Progenitor cell of endocrine pancreas (in vitro differentiated cells): Measurements from ENCODE around the gene GJD3. TPM values are rescaled to one million over a fixed set of nuclear protein-coding genes. Genes with fewer than 3 reads are reported as not detected.

Experiments used
- DNase-seq: peaks from one replicate; pipeline ENCODE4 v3.0.0; 2021; ENCODE audit warnings: low spot score; ENCODE audit not compliant: unreplicated experiment
- H3K27ac Mint-ChIP-seq: 2 replicates; pipeline ENCODE4 v1.8.0; 2021; ENCODE audit warnings: mild to moderate bottlenecking, moderate library complexity, mixed read lengths
- H3K27me3 Mint-ChIP-seq: 2 replicates; pipeline ENCODE4 v1.8.0; 2021; ENCODE audit warnings: mixed read lengths
- H3K36me3 Mint-ChIP-seq: 2 replicates; pipeline ENCODE4 v1.8.0; 2022; ENCODE audit warnings: mixed read lengths; ENCODE audit not compliant: insufficient read depth
- H3K4me1 Mint-ChIP-seq: 2 replicates; pipeline ENCODE4 v1.8.0; 2021; ENCODE audit warnings: low read depth, mixed read lengths
- H3K4me3 Mint-ChIP-seq: 2 replicates; pipeline ENCODE4 v1.8.0; 2021; ENCODE audit warnings: low read depth, mild to moderate bottlenecking, moderate library complexity, mixed read lengths
- H3K9me3 Mint-ChIP-seq: 2 replicates; pipeline ENCODE4 v1.8.0; 2021; ENCODE audit warnings: low read depth, mixed read lengths
- total RNA-seq: library from RNA; stranded (reverse); gene quantifications from 2 replicates; pipeline ENCODE4 v1.2.1, GENCODE V29; 2021
- TF ChIP-seq, protein P1 (sequence below): fragments of 200-600 bp; sonication (generic); IDR thresholded peaks from one replicate; pipeline ENCODE4 v1.5.0; 2021; ENCODE audit warnings: antibody characterized with exemption, mild to moderate bottlenecking; ENCODE audit not compliant: unreplicated experiment

The GJD3 gene
- total RNA-seq, 1 donor from 2014 or later = not detected

- no peak overlapping the region for H3K27ac Mint-ChIP-seq
- H3K36me3 Mint-ChIP-seq = peaks cover 4% of the 10 kb centered on the region
- TF ChIP-seq, protein P1, sequence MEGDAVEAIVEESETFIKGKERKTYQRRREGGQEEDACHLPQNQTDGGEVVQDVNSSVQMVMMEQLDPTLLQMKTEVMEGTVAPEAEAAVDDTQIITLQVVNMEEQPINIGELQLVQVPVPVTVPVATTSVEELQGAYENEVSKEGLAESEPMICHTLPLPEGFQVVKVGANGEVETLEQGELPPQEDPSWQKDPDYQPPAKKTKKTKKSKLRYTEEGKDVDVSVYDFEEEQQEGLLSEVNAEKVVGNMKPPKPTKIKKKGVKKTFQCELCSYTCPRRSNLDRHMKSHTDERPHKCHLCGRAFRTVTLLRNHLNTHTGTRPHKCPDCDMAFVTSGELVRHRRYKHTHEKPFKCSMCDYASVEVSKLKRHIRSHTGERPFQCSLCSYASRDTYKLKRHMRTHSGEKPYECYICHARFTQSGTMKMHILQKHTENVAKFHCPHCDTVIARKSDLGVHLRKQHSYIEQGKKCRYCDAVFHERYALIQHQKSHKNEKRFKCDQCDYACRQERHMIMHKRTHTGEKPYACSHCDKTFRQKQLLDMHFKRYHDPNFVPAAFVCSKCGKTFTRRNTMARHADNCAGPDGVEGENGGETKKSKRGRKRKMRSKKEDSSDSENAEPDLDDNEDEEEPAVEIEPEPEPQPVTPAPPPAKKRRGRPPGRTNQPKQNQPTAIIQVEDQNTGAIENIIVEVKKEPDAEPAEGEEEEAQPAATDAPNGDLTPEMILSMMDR = no peak
- no peaks in the 10 kb centered on the region for H3K27me3 Mint-ChIP-seq
- DNase-seq = no peak
- peaks cover 48% of the 10 kb centered on the region for H3K4me1 Mint-ChIP-seq
- H3K4me3 Mint-ChIP-seq = no peak overlapping the region
- H3K9me3 Mint-ChIP-seq = no peaks in the 10 kb centered on the region
These were observed 34.4 kb downstream of the GJD3 start for GRCh38 chr17:40329839-40330794.

- no peak overlapping the region for H3K4me3 Mint-ChIP-seq
- TF ChIP-seq, protein P1 = no peak
- H3K27ac Mint-ChIP-seq = peak overlapping the region; percentile 82
- H3K9me3 Mint-ChIP-seq = no peaks in the 10 kb centered on the region
- H3K36me3 Mint-ChIP-seq = peaks cover 4% of the 10 kb centered on the region
- peaks cover 38% of the 10 kb centered on the region for H3K4me1 Mint-ChIP-seq
- H3K27me3 Mint-ChIP-seq = no peaks in the 10 kb centered on the region
- DNase-seq = no peak
These were observed 36.2 kb downstream of the GJD3 start for GRCh38 chr17:40328386-40328766.

GRCh38 chr17:40327735-40328385, 36.7 kb downstream of the GJD3 start:
- Mint-ChIP-seq H3K27ac (no peak overlapping the region), H3K9me3 (no peaks in the 10 kb centered on the region), H3K27me3 (no peaks in the 10 kb centered on the region), H3K4me1 (peaks cover 40% of the 10 kb centered on the region), H3K36me3 (peaks cover 4% of the 10 kb centered on the region), H3K4me3 (no peak overlapping the region)
- TF ChIP-seq, protein P1 = no peak
- no peak for DNase-seq

- TF ChIP-seq, protein P1 = no peak
- Mint-ChIP-seq H3K27me3 (no peaks in the 10 kb centered on the region), H3K36me3 (peaks cover 4% of the 10 kb centered on the region), H3K4me1 (peaks cover 41% of the 10 kb centered on the region), H3K27ac (peak overlapping the region; percentile 37), H3K9me3 (no peaks in the 10 kb centered on the region), H3K4me3 (no peak overlapping the region)
- DNase-seq = no peak
These were observed 37.2 kb downstream of the GJD3 start for GRCh38 chr17:40327244-40327729.

DNA sequence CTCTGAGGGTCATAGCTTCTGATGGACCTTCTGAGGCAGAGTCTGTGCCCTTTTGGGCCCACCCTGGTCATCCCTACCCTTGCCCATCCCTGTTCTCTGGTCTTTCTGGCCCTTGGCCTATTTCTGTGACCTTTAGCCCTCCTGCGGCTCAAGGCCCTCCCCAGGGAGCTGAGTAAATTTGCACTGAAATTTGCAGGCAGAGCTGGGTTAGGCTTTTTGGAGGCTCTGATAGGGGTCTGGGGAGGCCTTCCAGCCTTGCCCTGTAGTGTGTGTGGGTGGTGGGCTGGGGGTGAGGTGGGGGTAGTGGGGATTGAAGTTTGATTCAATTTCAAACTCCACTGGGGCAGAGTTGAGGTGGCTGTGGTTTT, 37.7 kb downstream of the GJD3 start:
- no peaks in the 10 kb centered on the region for H3K27me3 Mint-ChIP-seq
- no peak for DNase-seq
- H3K27ac Mint-ChIP-seq = peak overlapping the region; percentile 37
- peaks cover 42% of the 10 kb centered on the region for H3K4me1 Mint-ChIP-seq
- no peaks in the 10 kb centered on the region for H3K9me3 Mint-ChIP-seq
- TF ChIP-seq, protein P1 = no peak
- H3K36me3 Mint-ChIP-seq = peaks cover 4% of the 10 kb centered on the region
- H3K4me3 Mint-ChIP-seq = no peak overlapping the region
